Loucy (cell line): ENCODE measurements around the gene PKD2L1.

Experiments used
- H2AFZ ChIP-seq: fragments of 200-600 bp; sonication (generic); 2 replicates; pipeline ENCODE4 v1.6.0; 2016; ENCODE audit warnings: antibody characterized with exemption, mild to moderate bottlenecking, low read length, moderate library complexity
- H3F3A ChIP-seq: fragments of 200-600 bp; 2 replicates; pipeline ENCODE4 v1.6.0; 2016; ENCODE audit warnings: antibody characterized with exemption, low read depth, mild to moderate bottlenecking
- H3K27me3 ChIP-seq: fragments of 200-600 bp; sonication (generic); 2 replicates; pipeline ENCODE4 v1.6.1; 2014; ENCODE audit warnings: low read length, mild to moderate bottlenecking; ENCODE audit not compliant: insufficient read depth, poor library complexity, severe bottlenecking
- H3K36me3 ChIP-seq: fragments of 200-600 bp; sonication (generic); 2 replicates; pipeline ENCODE4 v1.6.1; 2016; ENCODE audit warnings: low read length; ENCODE audit not compliant: insufficient read depth
- H3K4me1 ChIP-seq: fragments of 200-600 bp; sonication (generic); 2 replicates; pipeline ENCODE4 v1.5.1; 2014; ENCODE audit warnings: low read length, mild to moderate bottlenecking; ENCODE audit not compliant: insufficient read depth, poor library complexity, severe bottlenecking
- H3K4me2 ChIP-seq: fragments of 200-600 bp; sonication (generic); 2 replicates; pipeline ENCODE4 v1.6.0; 2014; ENCODE audit warnings: antibody characterized with exemption, low read length, low read depth, mild to moderate bottlenecking; ENCODE audit not compliant: poor library complexity, severe bottlenecking
- H3K4me3 ChIP-seq: fragments of 200-600 bp; sonication (generic); 2 replicates; pipeline ENCODE4 v1.5.1; 2014; ENCODE audit warnings: low read length, mild to moderate bottlenecking, mixed read lengths; ENCODE audit not compliant: poor library complexity, severe bottlenecking
- H3K79me2 ChIP-seq: fragments of 200-600 bp; sonication (generic); 2 replicates; pipeline ENCODE4 v1.6.1; 2014; ENCODE audit warnings: low read length; ENCODE audit not compliant: insufficient read depth
- H3K9ac ChIP-seq: fragments of 200-600 bp; sonication (generic); 2 replicates; pipeline ENCODE4 v1.6.0; 2014; ENCODE audit warnings: mild to moderate bottlenecking, low read depth, low read length, moderate library complexity; ENCODE audit not compliant: poor library complexity, severe bottlenecking
- H3K9me2 ChIP-seq: fragments of 200-600 bp; sonication (generic); replicated peaks from 2 replicates; pipeline ENCODE4 v1.6.1; 2016; ENCODE audit warnings: low read depth, low read length, mixed read lengths
- H3K9me3 ChIP-seq: fragments of 200-600 bp; sonication (generic); 2 replicates; pipeline ENCODE4 v1.6.1; 2014; ENCODE audit warnings: mild to moderate bottlenecking, antibody characterized with exemption, low read length, low read depth; ENCODE audit not compliant: insufficient read depth
- H4K20me1 ChIP-seq: fragments of 200-600 bp; sonication (generic); 2 replicates; pipeline ENCODE4 v1.6.0; 2014; ENCODE audit warnings: antibody characterized with exemption, low read length, mild to moderate bottlenecking; ENCODE audit not compliant: insufficient read depth, poor library complexity, severe bottlenecking
- EZH2phosphoT487 ChIP-seq: fragments of 200-600 bp; IDR thresholded peaks from 2 replicates; pipeline ENCODE4 v1.6.1; 2018; ENCODE audit warnings: antibody characterized with exemption, mild to moderate bottlenecking, moderate library complexity, borderline replicate concordance
- TF ChIP-seq, protein P1 (sequence below): fragments of 200-600 bp; sonication (generic); conservative IDR thresholded peaks from 2 replicates; pipeline ENCODE4 v1.5.1; 2014; ENCODE audit warnings: mild to moderate bottlenecking, antibody characterized with exemption, low read length

Gene PKD2L1

GRCh38 chr10:100360234-100360633, 30.2 kb upstream of the PKD2L1 start:
- Histone ChIP-seq H3K4me2 (peak overlapping the region; percentile 68), H2AFZ (no peak overlapping the region), H3F3A (peaks cover 17% of the 10 kb centered on the region; the same call in 1 of the 2 replicates), H3K9me3 (no peaks in the 10 kb centered on the region), H3K4me3 (no peak overlapping the region), H3K9me2 (no peaks in the 10 kb centered on the region), H3K27me3 (no peaks in the 10 kb centered on the region), H3K4me1 (peaks cover 38% of the 10 kb centered on the region), H4K20me1 (peaks cover 93% of the 10 kb centered on the region), H3K36me3 (peaks cover 81% of the 10 kb centered on the region), H3K9ac (no peak overlapping the region), H3K79me2 (peaks cover 57% of the 10 kb centered on the region)
- TF ChIP-seq, protein P1, sequence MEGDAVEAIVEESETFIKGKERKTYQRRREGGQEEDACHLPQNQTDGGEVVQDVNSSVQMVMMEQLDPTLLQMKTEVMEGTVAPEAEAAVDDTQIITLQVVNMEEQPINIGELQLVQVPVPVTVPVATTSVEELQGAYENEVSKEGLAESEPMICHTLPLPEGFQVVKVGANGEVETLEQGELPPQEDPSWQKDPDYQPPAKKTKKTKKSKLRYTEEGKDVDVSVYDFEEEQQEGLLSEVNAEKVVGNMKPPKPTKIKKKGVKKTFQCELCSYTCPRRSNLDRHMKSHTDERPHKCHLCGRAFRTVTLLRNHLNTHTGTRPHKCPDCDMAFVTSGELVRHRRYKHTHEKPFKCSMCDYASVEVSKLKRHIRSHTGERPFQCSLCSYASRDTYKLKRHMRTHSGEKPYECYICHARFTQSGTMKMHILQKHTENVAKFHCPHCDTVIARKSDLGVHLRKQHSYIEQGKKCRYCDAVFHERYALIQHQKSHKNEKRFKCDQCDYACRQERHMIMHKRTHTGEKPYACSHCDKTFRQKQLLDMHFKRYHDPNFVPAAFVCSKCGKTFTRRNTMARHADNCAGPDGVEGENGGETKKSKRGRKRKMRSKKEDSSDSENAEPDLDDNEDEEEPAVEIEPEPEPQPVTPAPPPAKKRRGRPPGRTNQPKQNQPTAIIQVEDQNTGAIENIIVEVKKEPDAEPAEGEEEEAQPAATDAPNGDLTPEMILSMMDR, result no peak
- no peak for TF ChIP-seq EZH2phosphoT487

GRCh38 chr10:100359529-100360150, 29.6 kb upstream of the PKD2L1 start:
- Histone ChIP-seq H3K4me1 (peaks cover 44% of the 10 kb centered on the region), H3K9me3 (no peaks in the 10 kb centered on the region), H4K20me1 (peaks cover 95% of the 10 kb centered on the region)

DNA sequence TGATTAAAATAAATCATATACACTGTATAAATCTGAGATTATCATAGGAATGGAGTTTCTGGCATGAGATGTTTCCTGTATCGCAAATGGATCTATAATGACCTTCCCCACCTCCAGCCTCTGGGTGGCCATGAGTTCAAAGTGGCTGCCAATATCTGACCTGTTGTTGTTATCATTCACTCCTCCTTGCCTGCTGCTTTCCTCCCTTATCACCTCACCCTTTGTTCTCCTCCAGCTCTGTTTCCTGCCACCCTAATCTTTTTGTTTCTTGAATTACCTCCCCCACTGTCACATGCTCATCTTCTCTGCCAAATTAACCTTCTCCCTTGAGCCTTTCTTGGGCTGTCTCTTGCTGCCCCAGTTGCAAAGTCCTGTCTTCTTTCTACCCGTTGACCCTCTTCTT, 29.0 kb upstream of the PKD2L1 start:
- TF ChIP-seq, protein P1, result no peak
- TF ChIP-seq EZH2phosphoT487, result no peak
- peak overlapping the region; percentile 5 for H3K9ac ChIP-seq
- peaks cover 95% of the 10 kb centered on the region for H4K20me1 ChIP-seq
- H3K4me2 ChIP-seq, result peak overlapping the region; percentile 68
- no peaks in the 10 kb centered on the region for H3K9me3 ChIP-seq
- peaks cover 50% of the 10 kb centered on the region for H3K4me1 ChIP-seq
- H3K9me2 ChIP-seq, result no peaks in the 10 kb centered on the region
- peak overlapping the region; percentile 41 for H3K4me3 ChIP-seq
- H3K36me3 ChIP-seq, result peaks cover 91% of the 10 kb centered on the region
- H3K79me2 ChIP-seq, result peaks cover 65% of the 10 kb centered on the region
- H3F3A ChIP-seq, result peaks cover 11% of the 10 kb centered on the region; the same call in 1 of the 2 replicates
- no peaks in the 10 kb centered on the region for H3K27me3 ChIP-seq
- no peak overlapping the region for H2AFZ ChIP-seq

More at GRCh38 chr10:100359529-100360150, 29.6 kb upstream of the PKD2L1 start:
- H3K36me3 ChIP-seq, result peaks cover 87% of the 10 kb centered on the region
- H3K4me3 ChIP-seq, result peak overlapping the region; percentile 41
- H3K9ac ChIP-seq, result peak overlapping the region; percentile 5
- H3K27me3 ChIP-seq, result no peaks in the 10 kb centered on the region
- no peak overlapping the region for H2AFZ ChIP-seq
- peak overlapping the region; percentile 68 for H3K4me2 ChIP-seq
- H3F3A ChIP-seq, result peaks cover 16% of the 10 kb centered on the region; the same call in 1 of the 2 replicates
- peaks cover 63% of the 10 kb centered on the region for H3K79me2 ChIP-seq
- no peaks in the 10 kb centered on the region for H3K9me2 ChIP-seq
- no peak for TF ChIP-seq EZH2phosphoT487
- TF ChIP-seq, protein P1, result no peak
